ENCODE results near the gene IFNG-AS1.

IFNG-AS1 gene

GRCh38 chr12:68037616-68038255, 48.5 kb downstream of the IFNG-AS1 start:
- DNase-seq (ENCODE audit: low spot score), result no peak

DNA sequence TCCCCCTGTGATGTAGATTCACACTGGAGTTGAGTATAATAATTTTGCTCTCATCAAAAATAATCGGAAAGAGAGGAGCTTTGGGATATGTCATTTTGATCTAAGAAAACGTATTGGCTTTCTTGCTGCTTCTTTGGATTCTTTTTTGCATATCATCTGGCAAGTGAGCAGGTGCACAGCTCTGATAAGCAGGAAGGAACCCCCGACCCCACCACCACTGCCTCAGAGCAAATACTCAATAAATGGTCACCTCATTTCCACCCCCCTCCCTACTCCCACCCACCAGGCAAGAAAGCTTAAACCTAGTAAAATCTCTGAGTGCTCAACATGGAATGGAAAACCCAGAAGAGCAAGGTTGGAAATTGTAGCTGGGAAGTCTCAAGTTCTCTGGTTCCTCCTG, 49.4 kb downstream of the IFNG-AS1 start:
- no peak for DNase-seq (ENCODE audit: low spot score)

- DNase-seq (ENCODE audit: low spot score), result peak; percentile 37
Observed at GRCh38 chr12:68040450-68041075, 51.3 kb downstream of the IFNG-AS1 start.

DNA sequence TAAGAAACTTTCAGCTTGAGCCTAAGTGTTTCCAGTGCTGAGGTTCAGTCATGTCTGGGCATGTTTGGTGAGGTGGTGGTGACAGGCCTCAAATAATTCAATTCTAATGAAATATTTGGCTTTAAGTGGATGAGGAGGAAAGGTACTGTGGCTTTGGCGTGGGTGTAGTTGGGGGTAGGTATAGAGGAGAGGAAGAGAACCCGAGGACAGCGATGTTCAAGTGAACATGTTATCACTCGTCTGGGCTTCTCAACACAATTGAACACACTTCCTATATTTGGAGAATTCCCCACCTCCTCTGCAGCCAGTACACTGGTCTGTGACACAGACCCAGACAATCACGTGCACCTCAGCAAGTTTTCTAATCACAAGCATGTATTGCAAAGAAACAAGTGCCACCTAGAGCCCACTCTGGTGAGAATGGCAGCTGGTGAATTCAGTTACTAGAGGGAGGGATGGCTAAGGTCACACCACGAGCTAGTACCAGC, 53.0 kb downstream of the IFNG-AS1 start:
- no peak for DNase-seq (ENCODE audit: low spot score)

GRCh38 chr12:68043435-68043834, 54.2 kb downstream of the IFNG-AS1 start:
- DNase-seq (ENCODE audit: low spot score), result no peak

GRCh38 chr12:68048648-68049297, 59.5 kb downstream of the IFNG-AS1 start:
- no peak for DNase-seq (ENCODE audit: low spot score)

DNA sequence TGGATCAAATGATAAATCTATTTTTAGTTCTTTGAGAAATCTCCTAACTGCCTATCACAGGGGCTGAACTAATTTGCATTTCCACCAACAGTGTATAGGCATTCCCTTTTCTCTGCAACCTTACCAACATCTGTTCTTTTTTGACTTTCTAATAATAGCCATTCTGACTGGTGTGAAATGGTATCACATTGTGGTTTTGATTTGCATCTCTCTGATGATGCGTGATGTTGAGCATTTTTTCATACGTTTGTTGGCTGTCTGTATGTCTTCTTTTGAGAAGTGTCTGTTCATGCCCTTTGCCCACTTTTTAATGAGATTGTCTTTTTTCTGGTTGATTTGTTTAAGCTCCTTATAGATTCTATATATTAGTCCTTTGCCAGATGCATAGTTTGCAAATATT, 67.1 kb downstream of the IFNG-AS1 start:
- DNase-seq (ENCODE audit: low spot score), result no peak

- DNase-seq (ENCODE audit: low spot score), result no peak
Observed at GRCh38 chr12:68063900-68064590, 74.8 kb downstream of the IFNG-AS1 start.

DNA sequence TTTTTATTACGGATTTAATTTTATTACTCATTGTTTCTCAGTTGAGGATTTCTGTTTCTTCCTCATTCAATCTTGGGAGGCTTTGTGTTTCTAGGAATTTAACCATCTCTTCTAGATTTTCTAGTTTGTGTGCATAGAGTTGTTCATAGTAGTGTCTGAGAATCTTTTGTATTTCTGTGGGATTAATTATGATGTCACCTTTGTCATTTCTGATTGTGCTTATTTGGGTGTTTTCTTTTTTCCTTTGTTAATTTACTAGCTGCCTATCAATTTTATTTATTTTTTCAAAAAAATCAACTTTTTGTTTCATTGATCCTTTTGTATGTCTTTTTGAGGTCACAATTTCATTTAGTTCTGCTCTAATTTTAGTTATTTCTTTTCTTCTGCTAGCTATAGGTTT, 75.9 kb downstream of the IFNG-AS1 start:
- no peak for DNase-seq (ENCODE audit: low spot score)

DNA sequence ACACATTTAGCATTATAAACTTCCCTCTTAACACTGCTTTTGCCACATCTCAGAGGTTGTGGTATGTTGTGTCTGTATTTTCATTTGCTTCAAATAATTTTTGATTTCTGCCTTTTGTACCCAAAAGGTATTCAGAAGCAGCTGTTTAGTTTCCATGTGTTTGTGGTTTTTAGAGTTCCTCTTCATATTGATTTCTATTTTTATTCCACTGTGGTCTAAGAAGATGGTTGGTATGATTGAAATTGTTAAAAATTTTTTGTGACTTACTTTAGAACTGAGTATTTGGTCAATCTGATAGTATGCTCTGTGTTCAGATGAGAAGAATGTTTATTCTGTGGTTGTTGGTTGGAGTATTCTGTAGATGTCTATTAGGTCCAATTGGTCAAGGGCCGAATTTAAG, 76.4 kb downstream of the IFNG-AS1 start:
- DNase-seq (ENCODE audit: low spot score), result no peak

DNA sequence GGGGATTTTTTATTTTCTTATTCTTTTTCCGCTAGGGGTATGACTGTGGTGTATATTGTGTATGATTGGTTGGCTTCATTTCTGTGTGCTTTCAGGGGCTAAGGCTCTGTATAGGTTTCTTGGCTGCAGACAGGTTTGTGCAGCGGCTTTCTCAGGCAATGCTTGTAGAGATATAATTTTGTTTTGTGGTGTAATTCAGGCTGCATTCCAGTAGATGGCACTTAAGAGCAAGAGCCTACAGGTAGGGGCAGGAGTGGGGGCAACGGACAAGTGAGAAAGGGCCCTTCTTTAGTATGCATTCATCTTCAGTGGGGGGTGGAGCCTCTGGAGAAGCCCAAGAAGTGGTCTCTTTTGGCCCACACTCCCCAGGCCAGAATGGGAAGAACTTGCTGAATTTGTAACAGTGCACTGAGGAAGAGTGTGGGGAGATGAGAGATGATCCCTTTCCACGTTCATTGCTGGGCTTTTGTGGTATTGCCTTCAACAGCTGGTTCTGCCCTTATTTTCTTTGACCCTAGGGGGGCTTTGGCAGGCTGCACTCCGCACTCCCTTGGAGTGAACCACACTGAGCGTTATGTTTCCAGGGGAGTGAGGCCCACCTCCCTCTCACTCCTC, 78.6 kb downstream of the IFNG-AS1 start:
- DNase-seq (ENCODE audit: low spot score), result no peak

GRCh38 chr12:68069275-68069674, 80.0 kb downstream of the IFNG-AS1 start:
- DNase-seq (ENCODE audit: low spot score), result no peak

Measured in HuH-7.5 (cell line).